ENCODE measurements around the gene ARHGAP10.

The ARHGAP10 gene

GRCh38 chr4:147981305-147981704 lies 249.4 kb downstream of the ARHGAP10 start:
- H3K36me3 ChIP-seq, result no peaks in the 10 kb centered on the region
- DNase-seq, result no peak
- no peak for TF ChIP-seq CTCF (IDR thresholded peaks at IDR 0.05; ENCODE audit: low read depth, low read length)
- H3K9me3 ChIP-seq, result no peaks in the 10 kb centered on the region
- no peaks in the 10 kb centered on the region; the same call in 1 of the 2 replicates for H3K27me3 ChIP-seq
- H3K4me1 ChIP-seq, result peaks cover 16% of the 10 kb centered on the region
- H3K4me3 ChIP-seq (ENCODE audit: low read depth, low read length), result no peak overlapping the region

GRCh38 chr4:147984065-147984777 lies 252.3 kb downstream of the ARHGAP10 start:
- Histone ChIP-seq H3K4me3 (ENCODE audit: low read depth, low read length) (no peak overlapping the region), H3K4me1 (peaks cover 16% of the 10 kb centered on the region), H3K36me3 (no peaks in the 10 kb centered on the region), H3K9me3 (no peaks in the 10 kb centered on the region), H3K27me3 (no peaks in the 10 kb centered on the region; the same call in 1 of the 2 replicates)
- DNase-seq, result peak; percentile 57
- peak; percentile 89 for TF ChIP-seq CTCF (IDR thresholded peaks at IDR 0.05; ENCODE audit: low read depth, low read length)

GRCh38 chr4:147984778-147985138 lies 252.9 kb downstream of the ARHGAP10 start:
- H3K4me1 ChIP-seq, result peaks cover 16% of the 10 kb centered on the region
- no peak for TF ChIP-seq CTCF (IDR thresholded peaks at IDR 0.05; ENCODE audit: low read depth, low read length)
- no peak overlapping the region for H3K4me3 ChIP-seq (ENCODE audit: low read depth, low read length)
- no peaks in the 10 kb centered on the region for H3K36me3 ChIP-seq
- no peaks in the 10 kb centered on the region; the same call in 1 of the 2 replicates for H3K27me3 ChIP-seq
- no peaks in the 10 kb centered on the region for H3K9me3 ChIP-seq
- no peak for DNase-seq

DNA sequence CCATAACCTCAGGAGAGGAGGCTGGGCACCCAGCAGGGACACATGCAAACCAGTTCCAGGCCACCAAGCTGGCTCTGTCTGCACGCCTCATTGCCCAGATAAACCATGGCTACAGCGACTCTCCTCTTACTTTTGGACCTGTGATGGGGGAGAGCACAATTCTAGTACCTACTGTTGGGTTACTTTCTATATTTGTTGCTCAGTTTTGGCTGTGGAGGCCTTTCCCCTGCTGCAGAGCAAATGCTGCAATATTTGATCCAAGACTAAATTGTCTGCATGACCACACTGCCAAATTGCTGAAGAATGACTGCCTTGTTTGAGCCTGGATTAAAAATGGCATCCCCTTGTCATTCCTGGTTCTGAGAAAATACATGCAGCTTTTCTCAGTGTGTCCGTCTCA lies 253.5 kb downstream of the ARHGAP10 start:
- peak; percentile 24 for DNase-seq
- Histone ChIP-seq H3K36me3 (no peaks in the 10 kb centered on the region), H3K4me1 (peaks cover 16% of the 10 kb centered on the region), H3K4me3 (ENCODE audit: low read depth, low read length) (no peak overlapping the region), H3K27me3 (no peaks in the 10 kb centered on the region; the same call in 1 of the 2 replicates), H3K9me3 (no peaks in the 10 kb centered on the region)
- no peak for TF ChIP-seq CTCF (IDR thresholded peaks at IDR 0.05; ENCODE audit: low read depth, low read length)

DNA sequence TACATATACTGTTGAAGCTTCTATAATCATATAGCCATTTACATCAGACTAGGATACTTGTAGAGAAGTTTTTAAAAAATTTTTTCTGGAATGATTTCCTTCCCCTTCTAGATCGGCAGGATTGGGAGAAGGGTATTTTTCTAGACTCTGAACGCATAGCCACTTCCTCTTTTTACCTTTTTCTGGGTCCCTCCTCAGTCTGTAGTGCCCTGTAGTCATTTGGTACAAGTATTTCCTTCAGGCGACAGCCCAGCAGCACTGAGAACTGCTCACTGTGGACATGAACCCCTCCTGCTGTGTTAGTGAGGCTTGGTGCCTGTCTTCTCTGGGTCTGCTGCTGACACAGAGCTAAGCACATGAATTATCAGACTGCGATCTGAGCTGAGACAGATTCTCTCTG lies 255.4 kb downstream of the ARHGAP10 start:
- Histone ChIP-seq H3K4me3 (ENCODE audit: low read depth, low read length) (no peak overlapping the region), H3K9me3 (no peaks in the 10 kb centered on the region), H3K4me1 (peaks cover 16% of the 10 kb centered on the region), H3K27me3 (no peaks in the 10 kb centered on the region; the same call in 1 of the 2 replicates), H3K36me3 (no peaks in the 10 kb centered on the region)
- no peak for DNase-seq
- no peak for TF ChIP-seq CTCF (IDR thresholded peaks at IDR 0.05; ENCODE audit: low read depth, low read length)

DNA sequence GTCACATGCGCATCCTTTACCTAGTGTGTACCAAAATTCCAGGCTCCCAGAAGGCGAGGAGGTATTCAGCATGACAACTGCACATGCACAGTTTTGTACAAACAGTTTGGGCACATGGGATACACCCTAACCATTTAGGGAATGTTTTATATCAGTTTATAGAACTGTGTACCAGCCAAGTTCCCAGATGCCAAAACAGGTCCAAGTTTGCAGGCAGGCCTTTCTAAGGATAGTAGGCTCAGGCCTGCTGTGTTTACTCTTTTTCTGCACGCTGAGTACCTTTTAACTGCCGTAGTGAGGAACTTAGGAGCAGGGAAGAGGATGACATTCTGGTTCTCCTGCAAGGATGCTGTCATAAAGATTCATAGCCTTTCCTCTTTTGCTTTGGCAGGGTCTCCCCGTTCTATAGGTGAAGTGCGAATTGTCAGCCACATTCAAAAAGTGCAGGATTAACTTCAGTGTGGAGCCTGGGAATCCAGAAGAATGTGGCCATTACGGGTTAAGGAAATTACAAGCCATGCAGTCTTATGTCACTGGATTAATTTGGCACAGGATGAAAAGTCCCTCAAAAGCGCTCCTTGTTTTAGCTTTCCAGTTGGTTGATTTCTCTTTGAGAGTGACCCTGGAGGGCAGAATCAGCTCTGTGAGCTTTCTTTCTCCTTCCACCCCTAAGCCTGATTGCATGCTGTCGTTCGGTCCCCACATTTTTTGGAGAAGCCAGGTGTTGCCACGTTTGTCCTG lies 259.8 kb downstream of the ARHGAP10 start:
- DNase-seq, result no peak
- Histone ChIP-seq H3K4me3 (ENCODE audit: low read depth, low read length) (no peak overlapping the region), H3K4me1 (no peaks in the 10 kb centered on the region), H3K9me3 (no peaks in the 10 kb centered on the region), H3K36me3 (no peaks in the 10 kb centered on the region), H3K27me3 (no peaks in the 10 kb centered on the region)
- no peak for TF ChIP-seq CTCF (IDR thresholded peaks at IDR 0.05; ENCODE audit: low read depth, low read length)
